Prostate gland (tissue), 2 donors: ENCODE measurements around the gene RCN2.

Experiments used
- CTCF ChIP-seq, 4 experiments: fragments of 200-600 bp in 2 of 4; fragments of 450-650 bp in 2 of 4; sonication (generic) in 2 of 4; IDR thresholded peaks; 1 replicate in 3 of 4; 2 replicates in 1 of 4; pipeline ENCODE4 v1.5.1; 2016 to 2019; ENCODE audit warnings: antibody characterized with exemption in 4 of 4, mild to moderate bottlenecking in 2 of 4, moderate library complexity in 2 of 4
- POLR2A ChIP-seq: fragments of 450-650 bp; IDR thresholded peaks from one replicate; pipeline ENCODE4 v1.6.1; 2016; ENCODE audit warnings: antibody characterized with exemption, mild to moderate bottlenecking
- POLR2AphosphoS5 ChIP-seq: sonication (generic); formaldehyde crosslinking; IDR thresholded peaks from one replicate; pipeline ENCODE4 v1.6.1; 2017; ENCODE audit warnings: antibody characterized with exemption

- peak; percentile 96 for TF ChIP-seq POLR2AphosphoS5
- peak in 2 of 4 experiments; percentile 37 to 48 for TF ChIP-seq CTCF (IDR thresholded peaks at IDR 0.05)
- TF ChIP-seq POLR2A, result peak; percentile 87
Observed at GRCh38 chr15:76905013-76905839, 26.3 kb upstream of the RCN2 start, which contains the start of gene SCAPER.
